GM23248 (cell line): Measurements from ENCODE around the gene SPOCD1. TPM values are rescaled to one million over a fixed set of nuclear protein-coding genes. Genes with fewer than 3 reads are reported as not detected.

Experiments
- DNase-seq: peaks from one replicate; pipeline ENCODE4 v3.0.0-alpha.2; 2015
- H2AFZ ChIP-seq: fragments of 200-600 bp; sonication (generic); 2 replicates; pipeline ENCODE4 v1.6.1; 2016; ENCODE audit warnings: antibody characterized with exemption
- H3F3A ChIP-seq: fragments of 200-600 bp; sonication (generic); 2 replicates; pipeline ENCODE4 v1.6.1; 2016; ENCODE audit warnings: mild to moderate bottlenecking, antibody characterized with exemption, mixed run types; ENCODE audit not compliant: insufficient read depth
- H3K27ac ChIP-seq: fragments of 200-600 bp; sonication (generic); 2 replicates; pipeline ENCODE4 v1.5.1; 2016; ENCODE audit warnings: mild to moderate bottlenecking
- H3K27me3 ChIP-seq: fragments of 200-600 bp; sonication (generic); replicated peaks from 2 replicates; pipeline ENCODE4 v1.6.1; 2016; ENCODE audit warnings: mild to moderate bottlenecking; ENCODE audit not compliant: insufficient read depth
- H3K36me3 ChIP-seq: fragments of 200-600 bp; sonication (generic); 2 replicates; pipeline ENCODE4 v1.6.1; 2016; ENCODE audit warnings: low read depth, mild to moderate bottlenecking
- H3K4me1 ChIP-seq: fragments of 200-600 bp; sonication (generic); 2 replicates; pipeline ENCODE4 v1.6.1; 2016; ENCODE audit warnings: mild to moderate bottlenecking; ENCODE audit not compliant: insufficient read depth
- H3K4me2 ChIP-seq: fragments of 200-600 bp; sonication (generic); one replicate; pipeline ENCODE4 v1.6.1; 2016; ENCODE audit warnings: mild to moderate bottlenecking; ENCODE audit not compliant: unreplicated experiment
- H3K4me3 ChIP-seq: fragments of 200-600 bp; sonication (generic); 2 replicates; pipeline ENCODE4 v1.5.1; 2016; ENCODE audit warnings: mild to moderate bottlenecking
- H3K79me2 ChIP-seq: fragments of 200-600 bp; sonication (generic); 2 replicates; pipeline ENCODE4 v1.6.1; 2016; ENCODE audit warnings: mild to moderate bottlenecking; ENCODE audit not compliant: insufficient read depth
- H3K9ac ChIP-seq: fragments of 200-600 bp; sonication (generic); 2 replicates; pipeline ENCODE4 v1.6.1; 2016; ENCODE audit warnings: mild to moderate bottlenecking
- H3K9me2 ChIP-seq: fragments of 200-600 bp; sonication (generic); 2 replicates; pipeline ENCODE4 v1.6.1; 2016; ENCODE audit warnings: mixed run types, mild to moderate bottlenecking, moderate library complexity; ENCODE audit not compliant: insufficient read depth
- H3K9me3 ChIP-seq: fragments of 200-600 bp; sonication (generic); one replicate; pipeline ENCODE4 v1.6.1; 2017; ENCODE audit warnings: low read depth
- H4K20me1 ChIP-seq: fragments of 200-600 bp; sonication (generic); 2 replicates; pipeline ENCODE4 v1.6.0; 2016; ENCODE audit not compliant: insufficient read depth
- EZH2 ChIP-seq: fragments of 200-600 bp; sonication (generic); IDR thresholded peaks from 2 replicates; pipeline ENCODE4 v1.6.1; 2018; ENCODE audit warnings: antibody characterized with exemption, mild to moderate bottlenecking; ENCODE audit not compliant: insufficient read depth, poor library complexity, severe bottlenecking
- EZH2phosphoT487 ChIP-seq: fragments of 200-600 bp; sonication (generic); IDR thresholded peaks from 2 replicates; pipeline ENCODE4 v1.6.1; 2018; ENCODE audit warnings: antibody characterized with exemption, moderate library complexity, mild to moderate bottlenecking, low read depth; ENCODE audit not compliant: insufficient read depth
- WGBS, 2 experiments: methylation state at CpG; one replicate each; pipeline ENCODE4 v1.1.6; 2015 to 2017; ENCODE audit warnings: low lambda C conversion rate in 2 of 2, low coverage in 1 of 2; ENCODE audit errors: missing lambda C conversion rate in 2 of 2; 5-methylcytosine and 5-hydroxymethylcytosine counted together
- in situ Hi-C: fragments of 300-500 bp; cut with MboI; formaldehyde crosslinking; loops from 2 replicates; pipeline ENCODE4 v1.15.0; 2020
- polyA plus RNA-seq: library from polyadenylated mRNA; unstranded; fragments of >200 nt; fragmentation: Nextera tagmentation; extraction: Ambion mirVana; gene quantifications from 2 replicates; pipeline ENCODE4 v1.2.1, GENCODE V29; 2016
- total RNA-seq: library from RNA; depleted of rRNA; stranded (reverse); fragments of >200 nt; shearing (Covaris generic); gene quantifications from 2 replicates; pipeline ENCODE4 v1.2.3, GENCODE V29; 2014

SPOCD1 gene
- total and polyA plus RNA-seq, 2 experiments from 2014 or later, result 27.9 to 43.0 TPM

DNA sequence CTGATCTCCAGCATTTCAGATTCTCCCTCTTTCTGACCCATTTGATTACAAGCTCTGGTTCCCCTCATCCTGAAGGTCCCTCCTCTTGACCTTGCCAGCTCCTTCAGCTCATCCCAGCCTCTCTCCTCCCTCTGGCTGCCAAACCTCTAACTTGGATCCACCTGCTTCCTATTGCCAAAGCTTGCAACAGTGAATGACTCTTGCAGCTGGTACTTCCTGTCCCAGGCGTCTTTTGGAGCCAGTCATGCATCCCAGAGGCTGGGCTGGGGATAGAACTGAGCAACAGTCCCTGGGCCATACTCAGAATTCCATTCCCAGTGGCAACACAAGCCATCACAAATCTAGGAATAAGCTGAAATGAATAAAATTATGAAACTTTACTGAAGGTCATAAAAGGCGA lies 27.7 kb upstream of the SPOCD1 start:
- Histone ChIP-seq H3K27me3 (no peaks in the 10 kb centered on the region), H3K9ac (no peak overlapping the region), H3K9me2 (no peaks in the 10 kb centered on the region), H2AFZ (no peak overlapping the region), H3K4me3 (no peak overlapping the region), H3K4me2 (peak overlapping the region; percentile 37), H3F3A (peaks cover 10% of the 10 kb centered on the region), H3K79me2 (no peaks in the 10 kb centered on the region), H4K20me1 (no peaks in the 10 kb centered on the region), H3K36me3 (no peaks in the 10 kb centered on the region), H3K4me1 (peaks cover 17% of the 10 kb centered on the region), H3K9me3 (no peaks in the 10 kb centered on the region), H3K27ac (peak overlapping the region; percentile 83)
- DNase-seq, result peak; percentile 97
- in situ Hi-C loops, result no loop called here
- TF ChIP-seq EZH2phosphoT487 (no peak), EZH2 (no peak)
- 4 to 8% methylated on average over 2 of the region's 2 CpGs for WGBS, 2 experiments

DNA sequence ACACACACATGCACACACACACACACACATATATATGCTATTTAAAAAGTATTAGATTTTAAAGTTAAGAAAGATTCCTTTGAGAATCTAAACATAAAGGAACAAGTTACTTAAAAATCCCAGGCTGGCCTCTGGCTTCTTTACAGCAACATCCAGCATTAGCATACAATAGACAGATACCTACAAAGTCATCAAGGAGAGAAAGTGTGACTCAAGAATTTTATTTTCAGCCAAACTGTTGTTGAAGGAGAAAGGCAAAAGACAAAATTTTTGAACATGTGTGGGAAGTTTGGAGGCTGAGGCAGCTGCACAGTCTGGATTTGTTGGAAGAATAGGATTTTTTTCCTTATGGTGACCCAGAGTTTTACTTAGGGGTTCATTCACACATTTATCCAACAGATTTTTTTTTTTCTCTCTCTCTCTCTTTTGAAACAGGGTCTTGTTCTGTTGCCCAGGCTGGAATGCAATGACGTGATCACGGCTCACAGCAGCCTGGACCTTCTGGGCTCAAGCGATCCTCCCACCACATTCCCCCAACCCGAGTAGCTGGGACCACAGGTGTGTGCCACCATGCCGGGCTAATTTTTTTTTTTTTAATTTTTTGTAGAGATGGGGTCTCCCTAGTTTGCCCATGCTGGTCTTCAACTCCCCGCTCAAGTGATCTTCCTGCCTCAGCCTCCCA lies 24.0 kb upstream of the SPOCD1 start:
- no peak overlapping the region for H3K4me3 ChIP-seq
- no peaks in the 10 kb centered on the region for H3K9me2 ChIP-seq
- WGBS, 2 experiments, result 80 to 87% methylated on average over 6 of the region's 6 CpGs
- no peak overlapping the region for H2AFZ ChIP-seq
- peaks cover 17% of the 10 kb centered on the region for H3K4me1 ChIP-seq
- in situ Hi-C loops, result no loop called here
- TF ChIP-seq EZH2phosphoT487 (no peak), EZH2 (no peak)
- H3K27me3 ChIP-seq, result no peaks in the 10 kb centered on the region
- no peaks in the 10 kb centered on the region for H3K36me3 ChIP-seq
- H3K9ac ChIP-seq, result no peak overlapping the region
- H3K9me3 ChIP-seq, result no peaks in the 10 kb centered on the region
- no peak for DNase-seq
- no peak overlapping the region for H3K27ac ChIP-seq
- no peak overlapping the region for H3K4me2 ChIP-seq
- no peaks in the 10 kb centered on the region for H3K79me2 ChIP-seq
- peaks cover 10% of the 10 kb centered on the region for H3F3A ChIP-seq
- H4K20me1 ChIP-seq, result no peaks in the 10 kb centered on the region

DNA sequence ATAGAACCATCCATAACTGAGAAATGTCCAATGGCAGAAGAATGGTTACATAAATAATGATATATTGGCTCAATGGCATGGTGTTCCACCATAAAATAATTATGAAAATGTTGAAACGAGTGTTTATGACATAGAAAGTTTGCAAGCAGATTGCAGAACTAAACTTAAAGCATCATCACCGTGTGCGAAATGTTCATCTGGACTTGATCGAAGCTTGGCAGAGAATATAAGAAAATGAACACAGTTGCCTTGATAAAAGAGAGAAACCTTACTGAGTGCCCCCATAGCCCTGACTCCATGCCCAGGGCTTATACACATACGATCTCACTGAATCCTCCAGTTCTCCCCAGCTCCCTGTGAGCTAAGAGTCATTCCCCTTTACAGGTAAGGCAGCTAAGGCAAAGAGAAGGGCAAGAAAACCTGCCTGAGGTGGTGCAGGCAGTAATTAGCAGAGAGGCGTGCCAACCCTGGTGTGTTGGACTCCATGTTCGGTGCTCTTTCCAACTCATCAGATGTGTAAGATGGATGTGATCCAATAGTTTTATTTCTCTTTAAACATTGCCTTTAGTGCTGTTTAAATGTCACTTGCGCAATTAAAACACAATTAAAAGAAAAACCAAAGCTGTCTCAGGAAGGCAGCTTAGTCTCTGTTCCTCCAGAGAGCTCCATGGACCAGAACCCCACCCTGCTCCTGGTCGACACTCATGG lies 21.8 kb upstream of the SPOCD1 start:
- Histone ChIP-seq H3K9me2 (no peaks in the 10 kb centered on the region), H3F3A (no peaks in the 10 kb centered on the region), H4K20me1 (no peaks in the 10 kb centered on the region), H3K4me2 (no peak overlapping the region), H3K4me1 (peaks cover 2% of the 10 kb centered on the region; the same call in 1 of the 2 replicates), H3K27me3 (no peaks in the 10 kb centered on the region), H3K27ac (no peak overlapping the region), H3K36me3 (no peaks in the 10 kb centered on the region), H3K9ac (no peak overlapping the region), H3K9me3 (no peaks in the 10 kb centered on the region), H3K79me2 (no peaks in the 10 kb centered on the region), H3K4me3 (no peak overlapping the region), H2AFZ (no peak overlapping the region)
- DNase-seq, result no peak
- TF ChIP-seq EZH2phosphoT487 (no peak), EZH2 (no peak)
- in situ Hi-C loops, result no loop called here
- 50 to 51% methylated on average over 9 of the region's 9 CpGs for WGBS, 2 experiments

DNA sequence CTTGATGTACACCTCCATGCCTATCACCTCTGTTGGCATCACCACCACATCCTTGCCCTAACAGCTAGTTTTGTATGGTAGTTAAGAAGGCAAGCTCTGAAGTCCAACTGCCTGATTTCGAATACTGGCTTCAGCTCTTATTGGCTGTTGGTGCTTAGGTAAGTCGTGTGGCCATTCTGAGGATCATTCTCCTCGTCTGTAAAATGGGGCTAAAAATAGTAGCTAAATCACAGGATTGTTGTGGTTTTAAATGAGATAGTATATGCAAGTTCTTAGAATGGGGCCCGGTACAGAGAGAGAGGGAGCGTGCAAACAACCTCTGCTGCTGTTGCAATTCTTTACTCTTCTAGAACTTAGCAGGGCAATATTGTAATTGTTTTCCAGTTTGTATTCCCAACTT lies 20.8 kb upstream of the SPOCD1 start:
- Histone ChIP-seq H2AFZ (no peak overlapping the region), H3K9me2 (no peaks in the 10 kb centered on the region), H3K9me3 (no peaks in the 10 kb centered on the region), H3K36me3 (no peaks in the 10 kb centered on the region), H3K4me3 (no peak overlapping the region), H3K27me3 (no peaks in the 10 kb centered on the region), H3K27ac (no peak overlapping the region), H4K20me1 (no peaks in the 10 kb centered on the region), H3K4me1 (peaks cover 7% of the 10 kb centered on the region), H3K4me2 (no peak overlapping the region), H3K79me2 (no peaks in the 10 kb centered on the region), H3K9ac (no peak overlapping the region), H3F3A (peaks cover 8% of the 10 kb centered on the region; the same call in 1 of the 2 replicates)
- DNase-seq, result no peak
- TF ChIP-seq EZH2, result no peak
- TF ChIP-seq EZH2phosphoT487, result no peak
- 61 to 73% methylated on average over 5 of the region's 5 CpGs for WGBS, 2 experiments
- in situ Hi-C loops, result no loop called here
